HepG2 (cell line): ENCODE data around the gene OS9. TPM values are rescaled to one million over a fixed set of nuclear protein-coding genes. Genes with fewer than 3 reads are reported as not detected.

Source experiments
- CENPT ChIP-seq: sonication (generic); formaldehyde crosslinking; IDR thresholded peaks from 2 replicates; pipeline ENCODE4 v1.8.0; 2022; ENCODE audit warnings: low read depth, mild to moderate bottlenecking, moderate library complexity, missing genetic modification reagents
- KAT8 ChIP-seq: IDR thresholded peaks from 2 replicates; pipeline ENCODE4 v1.6.1; 2016; ENCODE audit warnings: missing genetic modification reagents, missing compliant biosample characterization
- KDM6A ChIP-seq: IDR thresholded peaks from 2 replicates; pipeline ENCODE4 v1.6.1; 2016; ENCODE audit warnings: low read depth
- MIER2 ChIP-seq: IDR thresholded peaks from 2 replicates; pipeline ENCODE4 v1.6.1; 2016; ENCODE audit warnings: missing biosample characterization, missing genetic modification reagents
- NFKBIZ ChIP-seq: IDR thresholded peaks from 2 replicates; pipeline ENCODE4 v1.6.1; 2018; ENCODE audit warnings: missing genetic modification reagents, missing compliant biosample characterization
- NR1H2 ChIP-seq: sonication (generic); formaldehyde crosslinking; IDR thresholded peaks from 2 replicates; pipeline ENCODE4 v1.8.1; 2022; ENCODE audit warnings: low read depth, missing genetic modification reagents, borderline replicate concordance
- NR2C2 ChIP-seq: sonication (generic); formaldehyde crosslinking; IDR thresholded peaks from 2 replicates; pipeline ENCODE4 v1.4.0; 2020; ENCODE audit warnings: missing genetic modification reagents, mild to moderate bottlenecking, moderate library complexity, borderline replicate concordance
- PCBP2 ChIP-seq: fragments of 200-400 bp; formaldehyde crosslinking; optimal IDR thresholded peaks from 2 replicates; pipeline ENCODE3; 2018; ENCODE audit warnings: low read length, low read depth; ENCODE audit not compliant: poor library complexity, severe bottlenecking
- PITX1 ChIP-seq: sonication (generic); formaldehyde crosslinking; IDR thresholded peaks from 2 replicates; pipeline ENCODE4 v1.5.1; 2020; ENCODE audit warnings: mild to moderate bottlenecking, missing genetic modification reagents
- PPARG ChIP-seq: conservative IDR thresholded peaks from 2 replicates; pipeline ENCODE4 v1.6.1; 2016; ENCODE audit warnings: missing biosample characterization, missing genetic modification reagents
- RARG ChIP-seq: sonication (generic); formaldehyde crosslinking; IDR thresholded peaks from 2 replicates; pipeline ENCODE4 v1.4.0; 2020; ENCODE audit warnings: low read depth, mild to moderate bottlenecking, missing genetic modification reagents
- REPIN1 ChIP-seq: sonication (generic); formaldehyde crosslinking; IDR thresholded peaks from 2 replicates; pipeline ENCODE4 v1.8.0; 2022; ENCODE audit warnings: missing genetic modification reagents, low read depth, mild to moderate bottlenecking, borderline replicate concordance
- RFXAP ChIP-seq: sonication (generic); formaldehyde crosslinking; IDR thresholded peaks from 2 replicates; pipeline ENCODE4 v1.4.0; 2020; ENCODE audit warnings: missing genetic modification reagents, borderline replicate concordance
- RXRB ChIP-seq: IDR thresholded peaks from 2 replicates; pipeline ENCODE4 v1.6.1; 2016; ENCODE audit warnings: borderline replicate concordance, missing genetic modification reagents, missing compliant biosample characterization
- SIX4 ChIP-seq: sonication (generic); formaldehyde crosslinking; IDR thresholded peaks from 2 replicates; pipeline ENCODE4 v1.4.0; 2020; ENCODE audit warnings: missing genetic modification reagents
- STAG1 ChIP-seq: sonication (generic); formaldehyde crosslinking; IDR thresholded peaks from 2 replicates; pipeline ENCODE4 v1.4.0; 2020; ENCODE audit warnings: missing genetic modification reagents
- TBX2 ChIP-seq: sonication (generic); formaldehyde crosslinking; IDR thresholded peaks from 2 replicates; pipeline ENCODE4 v1.5.0; 2020; ENCODE audit warnings: missing genetic modification reagents, mild to moderate bottlenecking, borderline replicate concordance
- YEATS4 ChIP-seq: sonication (generic); formaldehyde crosslinking; IDR thresholded peaks from 2 replicates; pipeline ENCODE4 v1.4.0; 2020; ENCODE audit warnings: missing genetic modification reagents, borderline replicate concordance
- ZFP82 ChIP-seq: sonication (generic); formaldehyde crosslinking; IDR thresholded peaks from 2 replicates; pipeline ENCODE4 v1.5.1; 2020; ENCODE audit warnings: mild to moderate bottlenecking, missing genetic modification reagents, borderline replicate concordance
- ZNF225 ChIP-seq: sonication (generic); formaldehyde crosslinking; IDR thresholded peaks from 2 replicates; pipeline ENCODE4 v1.4.0; 2020; ENCODE audit warnings: mild to moderate bottlenecking, missing genetic modification reagents
- ZNF543 ChIP-seq: sonication (generic); formaldehyde crosslinking; IDR thresholded peaks from 2 replicates; pipeline ENCODE4 v1.4.0; 2020; ENCODE audit warnings: mild to moderate bottlenecking, missing genetic modification reagents
- ZNF629 ChIP-seq: sonication (generic); formaldehyde crosslinking; conservative IDR thresholded peaks from 2 replicates; pipeline ENCODE4 v1.5.0; 2020; ENCODE audit warnings: missing genetic modification reagents
- ZNF652 ChIP-seq: IDR thresholded peaks from 2 replicates; pipeline ENCODE4 v1.6.1; 2016; ENCODE audit warnings: low read depth, borderline replicate concordance
- ZNF713 ChIP-seq: sonication (generic); formaldehyde crosslinking; IDR thresholded peaks from 2 replicates; pipeline ENCODE4 v1.4.0; 2020; ENCODE audit warnings: mild to moderate bottlenecking, missing genetic modification reagents
- ZSCAN31 ChIP-seq: sonication (generic); formaldehyde crosslinking; IDR thresholded peaks from 2 replicates; pipeline ENCODE4 v1.5.0; 2020; ENCODE audit warnings: low read depth, mild to moderate bottlenecking, missing genetic modification reagents
- polyA plus RNA-seq, 8 experiments: library from polyadenylated mRNA; depleted of rRNA in 3 of 8; stranded (reverse) in 7 of 8; unstranded in 1 of 8; fragments of >200 nt; fragmentation: Illumina TruSeq in 4 of 8; extraction: Trizol in 4 of 8; gene quantifications; 2 replicates each; pipeline versions ENCODE4 v1.2.1 to v1.2.3, GENCODE V29; 2011 to 2016; ENCODE audit warnings: low read depth in 4 of 8, missing spikeins in 1 of 8, mixed read lengths in 1 of 8; ENCODE audit not compliant: insufficient read depth in 1 of 8
- total RNA-seq, 5 experiments: library from RNA; depleted of rRNA; stranded (reverse); fragments of >200 nt; fragmentation: Illumina TruSeq; extraction: Trizol; gene quantifications; 2 replicates each; pipeline ENCODE4 v1.2.3, GENCODE V29; 2016; ENCODE audit warnings: low read depth in 1 of 5
- TF ChIP-seq, protein P1 (sequence below): sonication (generic); formaldehyde crosslinking; IDR thresholded peaks from 2 replicates; pipeline ENCODE4 v1.4.0; 2020; ENCODE audit warnings: missing genetic modification reagents, borderline replicate concordance
- TF ChIP-seq, protein P2 (sequence below): sonication (generic); formaldehyde crosslinking; IDR thresholded peaks from 2 replicates; pipeline ENCODE4 v1.4.0; 2020; ENCODE audit warnings: missing genetic modification reagents

OS9 gene
- total and polyA plus RNA-seq, 2 of the 13 experiments (the other 11 are each of a cell fraction or from before 2014, with no cell fraction given): 156 to 206 TPM

DNA sequence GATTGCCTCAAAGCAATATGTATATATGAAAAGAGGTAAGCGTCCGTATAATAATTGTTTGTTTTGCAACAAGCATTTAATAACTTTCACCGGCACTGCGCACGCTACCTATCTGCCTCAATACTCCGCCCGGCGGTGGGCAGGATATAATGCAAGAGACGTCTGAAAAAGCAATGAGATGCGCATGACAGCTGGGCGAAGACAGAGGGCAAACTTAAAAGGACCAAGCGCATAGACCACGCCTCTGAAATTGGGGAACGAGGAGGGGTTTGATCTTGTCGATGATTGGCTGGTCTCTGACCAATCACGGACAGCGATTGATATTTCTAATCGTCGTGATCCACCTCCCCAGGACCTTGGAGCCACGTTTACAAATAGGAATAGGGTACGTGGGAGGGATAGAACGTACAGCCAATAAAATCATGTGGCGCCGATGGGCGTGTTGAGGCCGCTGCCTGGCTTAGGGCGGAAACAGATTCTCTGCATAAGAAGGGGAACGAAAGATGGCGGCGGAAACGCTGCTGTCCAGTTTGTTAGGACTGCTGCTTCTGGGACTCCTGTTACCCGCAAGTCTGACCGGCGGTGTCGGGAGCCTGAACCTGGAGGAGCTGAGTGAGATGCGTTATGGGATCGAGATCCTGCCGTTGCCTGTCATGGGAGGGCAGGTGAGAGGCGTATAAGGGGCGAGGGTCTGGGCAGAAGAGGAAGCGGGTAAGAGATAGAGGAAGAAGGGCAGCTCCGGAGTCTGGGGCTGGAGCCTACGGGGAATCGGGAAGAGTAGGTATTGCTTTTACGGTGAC, at the start of gene OS9 (continued):
- peak; percentile 50 for TF ChIP-seq STAG1 (CRISPR knock-in tag)
- TF ChIP-seq ZSCAN31 (CRISPR knock-in tag): no peak
- TF ChIP-seq RFXAP (CRISPR knock-in tag): peak; percentile 93
- TF ChIP-seq RXRB: no peak
- no peak for TF ChIP-seq RARG (CRISPR knock-in tag)
- TF ChIP-seq NR1H2: no peak
- TF ChIP-seq ZFP82 (CRISPR knock-in tag): no peak
- no peak for TF ChIP-seq KDM6A (CRISPR knock-in tag)
- no peak for TF ChIP-seq ZNF543 (CRISPR knock-in tag)
- no peak for TF ChIP-seq NFKBIZ (CRISPR knock-in tag)
- peak; percentile 29; the same call in 1 of the 2 replicates for TF ChIP-seq YEATS4 (CRISPR knock-in tag)
- TF ChIP-seq NR2C2 (CRISPR knock-in tag): no peak
- TF ChIP-seq ZNF225 (CRISPR knock-in tag): peak; percentile 70; the same call in 1 of the 2 replicates
- TF ChIP-seq CENPT (CRISPR knock-in tag): no peak
- 0 out of 2 replicates have a peak, but pooled peaks have one; percentile 12 for TF ChIP-seq PPARG
- TF ChIP-seq, protein P1, sequence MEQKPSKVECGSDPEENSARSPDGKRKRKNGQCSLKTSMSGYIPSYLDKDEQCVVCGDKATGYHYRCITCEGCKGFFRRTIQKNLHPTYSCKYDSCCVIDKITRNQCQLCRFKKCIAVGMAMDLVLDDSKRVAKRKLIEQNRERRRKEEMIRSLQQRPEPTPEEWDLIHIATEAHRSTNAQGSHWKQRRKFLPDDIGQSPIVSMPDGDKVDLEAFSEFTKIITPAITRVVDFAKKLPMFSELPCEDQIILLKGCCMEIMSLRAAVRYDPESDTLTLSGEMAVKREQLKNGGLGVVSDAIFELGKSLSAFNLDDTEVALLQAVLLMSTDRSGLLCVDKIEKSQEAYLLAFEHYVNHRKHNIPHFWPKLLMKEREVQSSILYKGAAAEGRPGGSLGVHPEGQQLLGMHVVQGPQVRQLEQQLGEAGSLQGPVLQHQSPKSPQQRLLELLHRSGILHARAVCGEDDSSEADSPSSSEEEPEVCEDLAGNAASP (CRISPR knock-in tag): no peak
- no peak for TF ChIP-seq ZNF713
- TF ChIP-seq, protein P2, sequence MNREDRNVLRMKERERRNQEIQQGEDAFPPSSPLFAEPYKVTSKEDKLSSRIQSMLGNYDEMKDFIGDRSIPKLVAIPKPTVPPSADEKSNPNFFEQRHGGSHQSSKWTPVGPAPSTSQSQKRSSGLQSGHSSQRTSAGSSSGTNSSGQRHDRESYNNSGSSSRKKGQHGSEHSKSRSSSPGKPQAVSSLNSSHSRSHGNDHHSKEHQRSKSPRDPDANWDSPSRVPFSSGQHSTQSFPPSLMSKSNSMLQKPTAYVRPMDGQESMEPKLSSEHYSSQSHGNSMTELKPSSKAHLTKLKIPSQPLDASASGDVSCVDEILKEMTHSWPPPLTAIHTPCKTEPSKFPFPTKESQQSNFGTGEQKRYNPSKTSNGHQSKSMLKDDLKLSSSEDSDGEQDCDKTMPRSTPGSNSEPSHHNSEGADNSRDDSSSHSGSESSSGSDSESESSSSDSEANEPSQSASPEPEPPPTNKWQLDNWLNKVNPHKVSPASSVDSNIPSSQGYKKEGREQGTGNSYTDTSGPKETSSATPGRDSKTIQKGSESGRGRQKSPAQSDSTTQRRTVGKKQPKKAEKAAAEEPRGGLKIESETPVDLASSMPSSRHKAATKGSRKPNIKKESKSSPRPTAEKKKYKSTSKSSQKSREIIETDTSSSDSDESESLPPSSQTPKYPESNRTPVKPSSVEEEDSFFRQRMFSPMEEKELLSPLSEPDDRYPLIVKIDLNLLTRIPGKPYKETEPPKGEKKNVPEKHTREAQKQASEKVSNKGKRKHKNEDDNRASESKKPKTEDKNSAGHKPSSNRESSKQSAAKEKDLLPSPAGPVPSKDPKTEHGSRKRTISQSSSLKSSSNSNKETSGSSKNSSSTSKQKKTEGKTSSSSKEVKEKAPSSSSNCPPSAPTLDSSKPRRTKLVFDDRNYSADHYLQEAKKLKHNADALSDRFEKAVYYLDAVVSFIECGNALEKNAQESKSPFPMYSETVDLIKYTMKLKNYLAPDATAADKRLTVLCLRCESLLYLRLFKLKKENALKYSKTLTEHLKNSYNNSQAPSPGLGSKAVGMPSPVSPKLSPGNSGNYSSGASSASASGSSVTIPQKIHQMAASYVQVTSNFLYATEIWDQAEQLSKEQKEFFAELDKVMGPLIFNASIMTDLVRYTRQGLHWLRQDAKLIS (CRISPR knock-in tag): no peak
- peak; percentile 64 for TF ChIP-seq TBX2 (CRISPR knock-in tag)
- TF ChIP-seq KAT8: peak; percentile 92
- no peak for TF ChIP-seq ZNF652
- no peak for TF ChIP-seq ZNF629
- no peak for TF ChIP-seq PCBP2
- 0 out of 2 replicates have a peak, but pooled peaks have one; percentile 44 for TF ChIP-seq PITX1 (CRISPR knock-in tag)
- TF ChIP-seq MIER2: no peak
- no peak for TF ChIP-seq SIX4 (CRISPR knock-in tag)
- TF ChIP-seq REPIN1 (CRISPR knock-in tag): no peak; the same call in 1 of the 2 replicates
